ENCODE results near the gene PCYT2.

PCYT2 gene

DNA sequence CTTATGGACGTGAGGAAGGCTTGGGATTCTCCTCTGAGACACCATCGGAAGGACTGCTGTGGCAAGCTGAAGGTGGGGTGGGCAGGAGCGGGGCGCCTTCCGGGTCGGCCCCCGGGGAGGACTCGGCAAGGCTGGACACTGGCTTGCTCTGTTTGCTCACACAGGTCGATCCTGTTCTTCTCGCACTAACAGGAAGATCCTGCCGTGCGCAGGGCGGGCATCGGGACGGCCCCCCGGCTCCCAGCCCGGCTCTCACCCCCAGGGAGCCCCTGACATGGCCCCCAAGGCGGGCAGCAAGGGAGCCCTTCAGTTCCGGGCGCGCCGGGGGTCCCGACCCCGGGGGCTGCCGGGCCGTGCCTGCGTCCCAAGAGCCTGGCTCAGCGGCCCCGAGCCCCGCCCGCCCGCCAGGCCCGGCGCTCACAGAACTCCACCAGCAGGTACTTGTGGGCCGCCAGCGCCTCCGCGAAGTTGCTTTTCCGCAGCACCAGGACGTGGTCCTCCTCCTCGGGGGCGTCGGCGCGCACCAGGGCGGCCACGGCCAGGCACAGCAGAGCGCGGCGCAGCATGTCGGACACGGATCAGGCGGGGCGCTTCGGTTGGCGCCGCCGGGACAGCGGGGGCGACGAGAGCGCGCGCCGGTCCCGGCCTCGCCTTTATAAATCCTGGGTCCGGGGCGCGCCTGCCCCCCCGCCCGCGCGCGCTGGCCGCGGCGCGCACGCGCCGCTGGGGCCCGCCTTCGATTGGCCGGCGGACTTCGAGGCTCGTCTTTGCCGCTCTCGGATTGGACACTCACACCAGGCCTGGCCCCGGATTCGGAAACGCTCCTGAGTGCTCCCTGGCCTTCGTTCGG is 51.1 kb downstream of the PCYT2 start, which contains the start of gene P4HB:
Gene P4HB, minus strand, starts transcription at position 630 of the 850 bp plus-strand sequence. Its CDS starts 64 bp downstream, at position 566.
- H3K4me1 ChIP-seq (ENCODE audit: control insufficient read depth, insufficient read depth, low read length) = peaks cover 7% of the 10 kb centered on the region
- POLR2A ChIA-PET = interaction anchor here (0.6 to 1.1 kb wide), 14 partner anchors 10 to 177 kb away, joined by 3 to 17 read pairs (median 4); partner anchors contain the start of genes ARHGDIA, ARL16, DCXR and HGS
- TF ChIP-seq, protein P1, sequence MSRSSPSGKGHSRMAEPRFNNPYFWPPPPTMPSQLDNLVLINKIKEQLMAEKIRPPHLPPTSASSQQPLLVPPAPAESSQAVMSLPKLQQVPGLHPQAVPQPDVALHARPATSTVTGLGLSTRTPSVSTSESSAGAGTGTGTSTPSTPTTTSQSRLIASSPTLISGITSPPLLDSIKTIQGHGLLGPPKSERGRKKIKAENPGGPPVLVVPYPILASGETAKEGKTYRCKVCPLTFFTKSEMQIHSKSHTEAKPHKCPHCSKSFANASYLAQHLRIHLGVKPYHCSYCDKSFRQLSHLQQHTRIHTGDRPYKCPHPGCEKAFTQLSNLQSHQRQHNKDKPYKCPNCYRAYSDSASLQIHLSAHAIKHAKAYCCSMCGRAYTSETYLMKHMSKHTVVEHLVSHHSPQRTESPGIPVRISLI (tag by site-specific recombination; IDR thresholded peaks at IDR 0.05) = no peak
- TF ChIP-seq FEZF1 (tag by site-specific recombination; IDR thresholded peaks at IDR 0.05) = no peak; the same call in 1 of the 2 replicates
- TF ChIP-seq, protein P2, sequence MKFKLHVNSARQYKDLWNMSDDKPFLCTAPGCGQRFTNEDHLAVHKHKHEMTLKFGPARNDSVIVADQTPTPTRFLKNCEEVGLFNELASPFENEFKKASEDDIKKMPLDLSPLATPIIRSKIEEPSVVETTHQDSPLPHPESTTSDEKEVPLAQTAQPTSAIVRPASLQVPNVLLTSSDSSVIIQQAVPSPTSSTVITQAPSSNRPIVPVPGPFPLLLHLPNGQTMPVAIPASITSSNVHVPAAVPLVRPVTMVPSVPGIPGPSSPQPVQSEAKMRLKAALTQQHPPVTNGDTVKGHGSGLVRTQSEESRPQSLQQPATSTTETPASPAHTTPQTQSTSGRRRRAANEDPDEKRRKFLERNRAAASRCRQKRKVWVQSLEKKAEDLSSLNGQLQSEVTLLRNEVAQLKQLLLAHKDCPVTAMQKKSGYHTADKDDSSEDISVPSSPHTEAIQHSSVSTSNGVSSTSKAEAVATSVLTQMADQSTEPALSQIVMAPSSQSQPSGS (tag by site-specific recombination; IDR thresholded peaks at IDR 0.05; ENCODE audit: low read depth) = no peak
- TF ChIP-seq ZNF394 (tag by site-specific recombination; IDR thresholded peaks at IDR 0.05; ENCODE audit: borderline replicate concordance) = no peak
- TF ChIP-seq KLF16 (tag by site-specific recombination; IDR thresholded peaks at IDR 0.05) = peak; percentile 33; the same call in 1 of the 2 replicates
- TF ChIP-seq, protein P3, sequence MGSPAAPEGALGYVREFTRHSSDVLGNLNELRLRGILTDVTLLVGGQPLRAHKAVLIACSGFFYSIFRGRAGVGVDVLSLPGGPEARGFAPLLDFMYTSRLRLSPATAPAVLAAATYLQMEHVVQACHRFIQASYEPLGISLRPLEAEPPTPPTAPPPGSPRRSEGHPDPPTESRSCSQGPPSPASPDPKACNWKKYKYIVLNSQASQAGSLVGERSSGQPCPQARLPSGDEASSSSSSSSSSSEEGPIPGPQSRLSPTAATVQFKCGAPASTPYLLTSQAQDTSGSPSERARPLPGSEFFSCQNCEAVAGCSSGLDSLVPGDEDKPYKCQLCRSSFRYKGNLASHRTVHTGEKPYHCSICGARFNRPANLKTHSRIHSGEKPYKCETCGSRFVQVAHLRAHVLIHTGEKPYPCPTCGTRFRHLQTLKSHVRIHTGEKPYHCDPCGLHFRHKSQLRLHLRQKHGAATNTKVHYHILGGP (tag by site-specific recombination; IDR thresholded peaks at IDR 0.05) = no peak
- TF ChIP-seq ZSCAN30 (tag by site-specific recombination; IDR thresholded peaks at IDR 0.05) = peak; percentile 35; the same call in 1 of the 2 replicates
- TF ChIP-seq ZNF707 (tag by site-specific recombination; IDR thresholded peaks at IDR 0.05) = no peak
- TF ChIP-seq ZNF561 (tag by site-specific recombination; IDR thresholded peaks at IDR 0.05; ENCODE audit: borderline replicate concordance) = no peak
- TF ChIP-seq ZNF585B (tag by site-specific recombination; IDR thresholded peaks at IDR 0.05) = no peak
- no peak for TF ChIP-seq ZNF830 (tag by site-specific recombination; IDR thresholded peaks at IDR 0.05; ENCODE audit: low read depth)
- 0 out of 2 replicates have a peak, but pooled peaks have one; percentile 24 for TF ChIP-seq EGR2 (tag by site-specific recombination; IDR thresholded peaks at IDR 0.05; ENCODE audit: low read depth)
- TF ChIP-seq MYNN (tag by site-specific recombination; IDR thresholded peaks at IDR 0.05; ENCODE audit: borderline replicate concordance) = no peak
- peak; percentile 86 for TF ChIP-seq GLIS2 (tag by site-specific recombination; IDR thresholded peaks at IDR 0.05)
- TF ChIP-seq ZIC2 (tag by site-specific recombination; IDR thresholded peaks at IDR 0.05) = peak; percentile 52
- TF ChIP-seq ZNF473 (tag by site-specific recombination; IDR thresholded peaks at IDR 0.05) = no peak
- TF ChIP-seq, protein P4, sequence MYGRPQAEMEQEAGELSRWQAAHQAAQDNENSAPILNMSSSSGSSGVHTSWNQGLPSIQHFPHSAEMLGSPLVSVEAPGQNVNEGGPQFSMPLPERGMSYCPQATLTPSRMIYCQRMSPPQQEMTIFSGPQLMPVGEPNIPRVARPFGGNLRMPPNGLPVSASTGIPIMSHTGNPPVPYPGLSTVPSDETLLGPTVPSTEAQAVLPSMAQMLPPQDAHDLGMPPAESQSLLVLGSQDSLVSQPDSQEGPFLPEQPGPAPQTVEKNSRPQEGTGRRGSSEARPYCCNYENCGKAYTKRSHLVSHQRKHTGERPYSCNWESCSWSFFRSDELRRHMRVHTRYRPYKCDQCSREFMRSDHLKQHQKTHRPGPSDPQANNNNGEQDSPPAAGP (tag by site-specific recombination; IDR thresholded peaks at IDR 0.05) = no peak
- no peak for TF ChIP-seq ZNF48 (tag by site-specific recombination; IDR thresholded peaks at IDR 0.05)
- no peak for TF ChIP-seq ZNF146 (tag by site-specific recombination; IDR thresholded peaks at IDR 0.05)
- TF ChIP-seq ZSCAN16 (tag by site-specific recombination; IDR thresholded peaks at IDR 0.05) = no peak
- no peak for TF ChIP-seq ZNF37A (tag by site-specific recombination; IDR thresholded peaks at IDR 0.05)
- no peak for TF ChIP-seq TCF7L2 (IDR thresholded peaks at IDR 0.05; ENCODE audit: borderline replicate concordance, low read depth, low read length)
- TF ChIP-seq, protein P5, sequence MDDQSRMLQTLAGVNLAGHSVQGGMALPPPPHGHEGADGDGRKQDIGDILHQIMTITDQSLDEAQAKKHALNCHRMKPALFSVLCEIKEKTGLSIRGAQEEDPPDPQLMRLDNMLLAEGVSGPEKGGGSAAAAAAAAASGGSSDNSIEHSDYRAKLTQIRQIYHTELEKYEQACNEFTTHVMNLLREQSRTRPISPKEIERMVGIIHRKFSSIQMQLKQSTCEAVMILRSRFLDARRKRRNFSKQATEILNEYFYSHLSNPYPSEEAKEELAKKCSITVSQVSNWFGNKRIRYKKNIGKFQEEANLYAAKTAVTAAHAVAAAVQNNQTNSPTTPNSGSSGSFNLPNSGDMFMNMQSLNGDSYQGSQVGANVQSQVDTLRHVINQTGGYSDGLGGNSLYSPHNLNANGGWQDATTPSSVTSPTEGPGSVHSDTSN (CRISPR knock-in tag; IDR thresholded peaks at IDR 0.05) = peak; percentile 80; the same call in 1 of the 2 replicates
- TF ChIP-seq ZNF202 (tag by site-specific recombination; IDR thresholded peaks at IDR 0.05; ENCODE audit: borderline replicate concordance) = no peak
- no peak for TF ChIP-seq ZNF433 (tag by site-specific recombination; IDR thresholded peaks at IDR 0.05; ENCODE audit: low read depth)
- no peak for TF ChIP-seq OVOL3 (tag by site-specific recombination; IDR thresholded peaks at IDR 0.05)
- TF ChIP-seq ZNF341 (tag by site-specific recombination; IDR thresholded peaks at IDR 0.05; ENCODE audit: low read depth) = peak; percentile 47; the same call in 1 of the 2 replicates
- peak; percentile 24; the same call in 1 of the 2 replicates for TF ChIP-seq ZBTB17 (tag by site-specific recombination; IDR thresholded peaks at IDR 0.05)
- TF ChIP-seq, protein P6, sequence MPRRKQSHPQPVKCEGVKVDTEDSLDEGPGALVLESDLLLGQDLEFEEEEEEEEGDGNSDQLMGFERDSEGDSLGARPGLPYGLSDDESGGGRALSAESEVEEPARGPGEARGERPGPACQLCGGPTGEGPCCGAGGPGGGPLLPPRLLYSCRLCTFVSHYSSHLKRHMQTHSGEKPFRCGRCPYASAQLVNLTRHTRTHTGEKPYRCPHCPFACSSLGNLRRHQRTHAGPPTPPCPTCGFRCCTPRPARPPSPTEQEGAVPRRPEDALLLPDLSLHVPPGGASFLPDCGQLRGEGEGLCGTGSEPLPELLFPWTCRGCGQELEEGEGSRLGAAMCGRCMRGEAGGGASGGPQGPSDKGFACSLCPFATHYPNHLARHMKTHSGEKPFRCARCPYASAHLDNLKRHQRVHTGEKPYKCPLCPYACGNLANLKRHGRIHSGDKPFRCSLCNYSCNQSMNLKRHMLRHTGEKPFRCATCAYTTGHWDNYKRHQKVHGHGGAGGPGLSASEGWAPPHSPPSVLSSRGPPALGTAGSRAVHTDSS (tag by site-specific recombination; IDR thresholded peaks at IDR 0.05) = no peak
- peak; percentile 70 for TF ChIP-seq SP2 (tag by site-specific recombination; IDR thresholded peaks at IDR 0.05)

More for the DNA sequence above, 51.1 kb downstream of the PCYT2 start, which contains the start of gene P4HB:
- peak within 1 kb of the TSS; percentile 92 for H3K4me3 ChIP-seq (ENCODE audit: low read depth, low read length)
- H3K27ac ChIP-seq (ENCODE audit: extremely low read depth, low read depth, low read length) = peak within 1 kb of the TSS; percentile 90
- H3K9me3 ChIP-seq (ENCODE audit: control insufficient read depth, insufficient read depth, low read depth, low read length) = no peaks in the 10 kb centered on the region
- CTCF ChIA-PET = interaction anchor here (0.6 to 1.7 kb wide), 6 partner anchors 10 to 147 kb away, joined by 3 to 4 read pairs (median 4); no protein-coding TSS in a partner anchor
- H3K36me3 ChIP-seq (ENCODE audit: control insufficient read depth in 2 of 2, insufficient read depth in 1 of 2, low read length in 2 of 2) = peaks cover 41 to 73% of the 10 kb centered on the region in 2 experiments

Data from HEK293 (cell line).